GM23338 (cell line): Measurements from ENCODE around the gene EID2B.

ENCODE experiments used
- CTCF ChIP-seq, 2 experiments: fragments of 200-600 bp in 1 of 2; sonication (generic) in 1 of 2; conservative IDR thresholded peaks; 2 replicates each; pipeline versions ENCODE4 v1.5.1 to v1.6.1; 2016 to 2017; ENCODE audit warnings: antibody characterized with exemption in 2 of 2, low read depth in 2 of 2, mild to moderate bottlenecking in 2 of 2, moderate library complexity in 1 of 2
- EZH2 ChIP-seq: fragments of 200-600 bp; sonication (generic); IDR thresholded peaks from one replicate; pipeline ENCODE4 v1.8.0; 2017; ENCODE audit warnings: antibody characterized with exemption, mild to moderate bottlenecking, low read depth; ENCODE audit not compliant: unreplicated experiment
- REST ChIP-seq: IDR thresholded peaks from one replicate; pipeline ENCODE4 v1.6.1; 2018; ENCODE audit warnings: antibody characterized with exemption; ENCODE audit not compliant: unreplicated experiment
- ZNF114 ChIP-seq: fragments of 250-450 bp; sonication (Bioruptor Pico); IDR thresholded peaks from 2 replicates; pipeline ENCODE4 v1.5.0; 2020; ENCODE audit warnings: mild to moderate bottlenecking, moderate library complexity

- TF ChIP-seq CTCF (conservative IDR thresholded peaks at IDR 0.05; ENCODE audit: low read depth in 2 of 2) (no peak), ZNF114 (CRISPR knock-in tag) (no peak), EZH2 (no peak), REST (no peak)
Observed at GRCh38 chr19:39557811-39558623, 25.4 kb upstream of the EID2B start.
